Endothelial cell of hepatic sinusoid (primary cell): ENCODE measurements around the gene VDR.

Source experiments
- in situ Hi-C: cut with HindIII; loops from 2 replicates; pipeline ENCODE4 v1.10.0; 2017; ENCODE audit warnings: low sequenced_read_pairs

The VDR gene

GRCh38 chr12:47875746-47876439 is 28.9 kb downstream of the VDR start:
- in situ Hi-C loops = no loop called here

GRCh38 chr12:47874316-47874715 is 30.5 kb downstream of the VDR start:
- in situ Hi-C loops = no loop called here

GRCh38 chr12:47870175-47870781 is 34.5 kb downstream of the VDR start:
- in situ Hi-C loops = no loop called here

GRCh38 chr12:47868552-47869031 is 36.2 kb downstream of the VDR start:
- in situ Hi-C loops = no loop called here

GRCh38 chr12:47868041-47868440 is 36.8 kb downstream of the VDR start:
- in situ Hi-C loops = no loop called here

GRCh38 chr12:47867495-47867941 is 37.3 kb downstream of the VDR start:
- in situ Hi-C loops = no loop called here

- in situ Hi-C loops = no loop called here
These were observed 40.1 kb downstream of the VDR start for GRCh38 chr12:47864646-47865235.

- in situ Hi-C loops = no loop called here
These were observed 40.8 kb downstream of the VDR start for GRCh38 chr12:47863985-47864384.

GRCh38 chr12:47863467-47863866 is 41.3 kb downstream of the VDR start:
- in situ Hi-C loops = no loop called here

- in situ Hi-C loops = no loop called here
These were observed 41.9 kb downstream of the VDR start for GRCh38 chr12:47862881-47863280.

- in situ Hi-C loops = no loop called here
These were observed 42.5 kb downstream of the VDR start for GRCh38 chr12:47862167-47862750.

- in situ Hi-C loops = no loop called here
These were observed 43.9 kb downstream of the VDR start for GRCh38 chr12:47860873-47861272.

GRCh38 chr12:47860279-47860841 is 44.4 kb downstream of the VDR start:
- in situ Hi-C loops = no loop called here

GRCh38 chr12:47858511-47859266 is 46.1 kb downstream of the VDR start:
- in situ Hi-C loops = no loop called here

- in situ Hi-C loops = no loop called here
These were observed 47.8 kb downstream of the VDR start for GRCh38 chr12:47856721-47857575.

GRCh38 chr12:47856094-47856493 is 48.7 kb downstream of the VDR start:
- in situ Hi-C loops = no loop called here

- in situ Hi-C loops = no loop called here
These were observed 49.3 kb downstream of the VDR start for GRCh38 chr12:47855502-47855901.

GRCh38 chr12:47854531-47854930 is 50.3 kb downstream of the VDR start:
- in situ Hi-C loops = no loop called here

GRCh38 chr12:47852096-47852571 is 52.7 kb downstream of the VDR start:
- in situ Hi-C loops = no loop called here
